Effector memory CD8-positive, alpha-beta T cell (primary cell): Measurements from ENCODE around the gene MICAL3.

ENCODE experiments used
- ATAC-seq: fragments of 150-1000 bp; cut with Tn5 transposase; replicated peaks from 2 replicates; pipeline ENCODE4 v1.10.0; 2021; ENCODE audit warnings: mild to moderate bottlenecking, moderate library complexity
- DNase-seq, 3 experiments: peaks; one replicate each; pipeline ENCODE4 v3.0.0; 2021
- H3K27ac Mint-ChIP-seq, 2 donors: one replicate each; pipeline ENCODE4 v1.8.0; 2022; ENCODE audit warnings: mild to moderate bottlenecking in 2 of 2, mixed read lengths in 2 of 2, moderate library complexity in 2 of 2
- H3K27me3 Mint-ChIP-seq, 2 donors: one replicate each; pipeline ENCODE4 v1.8.0; 2022; ENCODE audit warnings: mixed read lengths in 2 of 2
- H3K36me3 Mint-ChIP-seq: one replicate; pipeline ENCODE4 v1.8.0; 2022; ENCODE audit warnings: mild to moderate bottlenecking, moderate library complexity, mixed read lengths; ENCODE audit not compliant: insufficient read depth
- H3K4me1 Mint-ChIP-seq, 2 donors: one replicate each; pipeline ENCODE4 v1.8.0; 2022; ENCODE audit warnings: low read depth in 2 of 2, mixed read lengths in 2 of 2
- H3K4me3 Mint-ChIP-seq, 2 donors: one replicate each; pipeline ENCODE4 v1.8.0; 2022; ENCODE audit warnings: mild to moderate bottlenecking in 2 of 2, mixed read lengths in 2 of 2, moderate library complexity in 2 of 2
- H3K9me3 Mint-ChIP-seq, 2 donors: one replicate each; pipeline ENCODE4 v1.8.0; 2022; ENCODE audit warnings: mixed read lengths in 2 of 2

The MICAL3 gene

GRCh38 chr22:17896586-17896985, 127.8 kb downstream of the MICAL3 start:
- ATAC-seq, result no peak
- peaks cover 0 to 4% of the 10 kb centered on the region in 2 donors for H3K4me1 Mint-ChIP-seq
- H3K9me3 Mint-ChIP-seq, result no peaks in the 10 kb centered on the region
- H3K4me3 Mint-ChIP-seq, result no peak overlapping the region
- peak overlapping the region in 1 of 2 donors; percentile 46 for H3K27ac Mint-ChIP-seq
- DNase-seq, result no peak
- peaks cover 32% of the 10 kb centered on the region for H3K36me3 Mint-ChIP-seq
- H3K27me3 Mint-ChIP-seq, result no peaks in the 10 kb centered on the region

GRCh38 chr22:17893900-17894535, 130.3 kb downstream of the MICAL3 start:
- Mint-ChIP-seq H3K9me3 (no peaks in the 10 kb centered on the region), H3K4me3 (no peak overlapping the region), H3K36me3 (peaks cover 28% of the 10 kb centered on the region), H3K27ac (peak overlapping the region in 1 of 2 donors; percentile 41), H3K27me3 (no peaks in the 10 kb centered on the region), H3K4me1 (peaks cover 0 to 4% of the 10 kb centered on the region in 2 donors)
- ATAC-seq, result no peak
- DNase-seq, result no peak

GRCh38 chr22:17892376-17892775, 132.0 kb downstream of the MICAL3 start:
- ATAC-seq, result no peak
- peaks cover 0 to 4% of the 10 kb centered on the region in 2 donors for H3K4me1 Mint-ChIP-seq
- DNase-seq, result no peak
- H3K4me3 Mint-ChIP-seq, result no peak overlapping the region
- no peaks in the 10 kb centered on the region for H3K9me3 Mint-ChIP-seq
- no peak overlapping the region for H3K27ac Mint-ChIP-seq
- H3K27me3 Mint-ChIP-seq, result no peaks in the 10 kb centered on the region
- peaks cover 33% of the 10 kb centered on the region for H3K36me3 Mint-ChIP-seq

GRCh38 chr22:17891481-17892167, 132.7 kb downstream of the MICAL3 start:
- ATAC-seq, result no peak
- no peak for DNase-seq
- no peaks in the 10 kb centered on the region for H3K27me3 Mint-ChIP-seq
- no peak overlapping the region for H3K27ac Mint-ChIP-seq
- no peak overlapping the region for H3K4me3 Mint-ChIP-seq
- no peaks in the 10 kb centered on the region for H3K9me3 Mint-ChIP-seq
- H3K4me1 Mint-ChIP-seq, result peaks cover 0 to 3% of the 10 kb centered on the region in 2 donors
- peaks cover 34% of the 10 kb centered on the region for H3K36me3 Mint-ChIP-seq

- H3K4me3 Mint-ChIP-seq, result no peak overlapping the region
- DNase-seq, result no peak
- no peaks in the 10 kb centered on the region for H3K27me3 Mint-ChIP-seq
- no peak overlapping the region for H3K27ac Mint-ChIP-seq
- no peak for ATAC-seq
- no peaks in the 10 kb centered on the region for H3K4me1 Mint-ChIP-seq
- H3K36me3 Mint-ChIP-seq, result peaks cover 40% of the 10 kb centered on the region
- no peaks in the 10 kb centered on the region for H3K9me3 Mint-ChIP-seq
Measured at GRCh38 chr22:17890892-17891291, 133.5 kb downstream of the MICAL3 start.

DNA sequence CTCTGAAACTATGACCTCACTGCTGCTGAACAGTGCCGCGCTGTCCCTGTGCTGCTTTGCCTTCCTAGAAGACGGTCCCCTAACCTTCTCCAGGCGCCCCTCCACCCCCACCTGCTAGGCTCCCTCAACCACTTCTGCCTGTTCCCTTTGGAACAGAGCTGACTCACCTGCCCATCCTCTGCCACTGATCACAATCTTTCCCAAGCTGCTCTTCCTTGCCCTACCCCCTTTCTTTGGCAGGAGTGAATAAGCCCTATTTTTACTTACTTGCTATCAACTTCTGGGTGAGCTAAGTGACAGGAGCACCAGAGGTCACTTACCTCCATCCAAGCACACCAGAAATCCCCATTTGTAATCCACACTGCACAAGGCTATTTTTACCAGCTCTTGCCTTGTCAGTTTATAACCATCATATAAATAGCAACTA, 134.1 kb downstream of the MICAL3 start:
- peaks cover 39% of the 10 kb centered on the region for H3K36me3 Mint-ChIP-seq
- ATAC-seq (no peak), DNase-seq (no peak)
- no peaks in the 10 kb centered on the region for H3K4me1 Mint-ChIP-seq
- no peak overlapping the region for H3K4me3 Mint-ChIP-seq
- no peaks in the 10 kb centered on the region for H3K9me3 Mint-ChIP-seq
- no peaks in the 10 kb centered on the region for H3K27me3 Mint-ChIP-seq
- H3K27ac Mint-ChIP-seq, result no peak overlapping the region

GRCh38 chr22:17888855-17889254, 135.5 kb downstream of the MICAL3 start:
- H3K9me3 Mint-ChIP-seq, result no peaks in the 10 kb centered on the region
- DNase-seq (no peak), ATAC-seq (no peak)
- no peak overlapping the region for H3K27ac Mint-ChIP-seq
- no peaks in the 10 kb centered on the region for H3K4me1 Mint-ChIP-seq
- no peak overlapping the region for H3K4me3 Mint-ChIP-seq
- no peaks in the 10 kb centered on the region for H3K27me3 Mint-ChIP-seq
- H3K36me3 Mint-ChIP-seq, result peaks cover 28% of the 10 kb centered on the region

DNA sequence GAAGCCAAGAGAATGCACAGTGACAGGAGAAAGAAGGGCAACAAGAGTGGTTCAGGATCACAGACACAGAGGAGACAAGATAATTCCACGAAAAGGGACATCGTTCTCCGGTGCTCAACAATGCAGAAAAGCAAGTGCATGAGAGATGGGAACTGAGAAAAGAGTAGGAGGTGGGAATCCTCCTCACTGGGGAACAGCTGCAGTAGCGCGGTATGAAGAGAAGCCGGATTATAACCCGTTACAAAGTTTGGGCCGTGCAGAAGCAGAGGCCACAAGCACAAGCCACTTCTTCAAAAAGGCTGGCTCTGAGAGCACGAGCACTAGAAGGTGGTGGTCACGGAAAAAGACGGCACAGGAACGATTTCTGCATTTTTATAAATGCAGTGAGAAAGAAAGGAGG, 135.9 kb downstream of the MICAL3 start:
- H3K27ac Mint-ChIP-seq, result no peak overlapping the region
- no peaks in the 10 kb centered on the region for H3K27me3 Mint-ChIP-seq
- peaks cover 25% of the 10 kb centered on the region for H3K36me3 Mint-ChIP-seq
- no peaks in the 10 kb centered on the region for H3K9me3 Mint-ChIP-seq
- no peak for DNase-seq
- no peak for ATAC-seq
- H3K4me1 Mint-ChIP-seq, result no peaks in the 10 kb centered on the region
- H3K4me3 Mint-ChIP-seq, result no peak overlapping the region

GRCh38 chr22:17884893-17885292, 139.5 kb downstream of the MICAL3 start:
- H3K4me3 Mint-ChIP-seq, result no peak overlapping the region
- no peak for ATAC-seq
- peaks cover 27% of the 10 kb centered on the region for H3K36me3 Mint-ChIP-seq

GRCh38 chr22:17884084-17884483, 140.3 kb downstream of the MICAL3 start:
- H3K27me3 Mint-ChIP-seq, result no peaks in the 10 kb centered on the region
- no peaks in the 10 kb centered on the region for H3K4me1 Mint-ChIP-seq
- H3K27ac Mint-ChIP-seq, result no peak overlapping the region
- no peaks in the 10 kb centered on the region for H3K9me3 Mint-ChIP-seq
- ATAC-seq (no peak), DNase-seq (no peak)
- no peak overlapping the region for H3K4me3 Mint-ChIP-seq
- peaks cover 27% of the 10 kb centered on the region for H3K36me3 Mint-ChIP-seq

More at GRCh38 chr22:17884893-17885292, 139.5 kb downstream of the MICAL3 start:
- H3K27ac Mint-ChIP-seq, result no peak overlapping the region
- no peaks in the 10 kb centered on the region for H3K27me3 Mint-ChIP-seq
- no peaks in the 10 kb centered on the region for H3K9me3 Mint-ChIP-seq
- no peaks in the 10 kb centered on the region for H3K4me1 Mint-ChIP-seq
- DNase-seq, result no peak

GRCh38 chr22:17883356-17883755, 141.0 kb downstream of the MICAL3 start:
- DNase-seq (no peak), ATAC-seq (no peak)
- Mint-ChIP-seq H3K4me1 (no peaks in the 10 kb centered on the region), H3K27ac (no peak overlapping the region), H3K36me3 (peaks cover 26% of the 10 kb centered on the region), H3K9me3 (no peaks in the 10 kb centered on the region), H3K4me3 (no peak overlapping the region), H3K27me3 (no peaks in the 10 kb centered on the region)

DNA sequence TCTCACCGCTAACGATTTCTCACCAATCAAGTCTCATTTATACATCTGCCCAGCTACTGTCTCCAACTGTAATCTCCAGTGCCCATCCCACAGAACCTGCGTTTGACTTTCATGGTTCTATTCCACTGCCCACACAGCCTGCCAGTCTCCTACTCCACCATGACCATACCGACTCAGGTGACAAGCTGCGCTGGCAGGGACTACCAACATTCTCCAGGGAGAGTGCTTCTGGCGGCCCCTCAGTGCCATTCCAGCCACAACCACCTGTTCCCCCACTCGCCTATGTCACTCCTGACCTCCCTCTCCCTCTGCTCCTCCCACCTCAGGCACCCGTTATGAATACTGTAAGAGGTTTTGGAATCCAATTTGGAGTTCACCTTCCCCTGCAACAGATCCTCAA, 141.6 kb downstream of the MICAL3 start:
- Mint-ChIP-seq H3K4me3 (no peak overlapping the region), H3K9me3 (no peaks in the 10 kb centered on the region), H3K36me3 (peaks cover 22% of the 10 kb centered on the region), H3K27ac (no peak overlapping the region), H3K27me3 (no peaks in the 10 kb centered on the region), H3K4me1 (no peaks in the 10 kb centered on the region)
- no peak for ATAC-seq
- no peak for DNase-seq

DNA sequence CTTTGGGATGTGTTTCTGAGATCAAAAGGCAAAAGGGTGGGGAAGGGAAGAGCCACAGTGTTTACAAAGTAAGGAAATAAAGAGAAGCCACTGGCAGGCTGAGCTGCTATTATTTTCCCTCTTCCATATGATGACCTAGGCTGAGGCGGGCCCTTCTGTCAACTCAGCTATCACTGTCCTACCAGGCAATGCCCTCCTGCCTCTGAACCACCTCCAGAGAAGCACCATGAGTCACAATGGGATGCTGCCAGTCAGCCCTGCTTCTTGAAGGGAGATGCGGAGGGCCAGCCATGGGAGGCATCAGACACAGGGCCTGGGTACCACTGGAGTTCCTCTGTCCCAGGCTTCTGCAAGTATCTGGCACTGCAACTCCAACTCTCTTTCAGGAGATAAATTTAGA, 142.2 kb downstream of the MICAL3 start:
- no peaks in the 10 kb centered on the region for H3K9me3 Mint-ChIP-seq
- no peak for ATAC-seq
- H3K27me3 Mint-ChIP-seq, result no peaks in the 10 kb centered on the region
- DNase-seq, result no peak
- peak overlapping the region in 1 of 2 donors; percentile 49 for H3K27ac Mint-ChIP-seq
- H3K4me3 Mint-ChIP-seq, result no peak overlapping the region
- no peaks in the 10 kb centered on the region for H3K4me1 Mint-ChIP-seq
- H3K36me3 Mint-ChIP-seq, result peaks cover 20% of the 10 kb centered on the region

- Mint-ChIP-seq H3K27ac (no peak overlapping the region), H3K4me3 (no peak overlapping the region)
Measured at GRCh38 chr22:17881366-17881765, 143.0 kb downstream of the MICAL3 start.

More at GRCh38 chr22:17881366-17881765, 143.0 kb downstream of the MICAL3 start:
- no peaks in the 10 kb centered on the region for H3K27me3 Mint-ChIP-seq
- peaks cover 18% of the 10 kb centered on the region for H3K36me3 Mint-ChIP-seq
- no peaks in the 10 kb centered on the region for H3K9me3 Mint-ChIP-seq
- no peaks in the 10 kb centered on the region for H3K4me1 Mint-ChIP-seq
- ATAC-seq (no peak), DNase-seq (no peak)
